IPS DF 6.9 (cell line): Measurements from ENCODE around the gene PBX1.

Experiments used
- DNase-seq: peaks from one replicate; pipeline ENCODE4 v3.0.0-alpha.2; 2013; ENCODE audit warnings: low read depth, low spot score
- H3K27ac ChIP-seq: one replicate; pipeline ENCODE4 v1.5.1; 2013; ENCODE audit warnings: low read length, control low read depth
- H3K27me3 ChIP-seq: 2 replicates; pipeline ENCODE4 v1.6.1; 2013; ENCODE audit warnings: mild to moderate bottlenecking, low read length; ENCODE audit not compliant: control insufficient read depth, insufficient read depth
- H3K36me3 ChIP-seq: 2 replicates; pipeline ENCODE4 v1.6.1; 2013; ENCODE audit warnings: low read length; ENCODE audit not compliant: control insufficient read depth, insufficient read depth
- H3K4me1 ChIP-seq: 2 replicates; pipeline ENCODE4 v1.6.1; 2013; ENCODE audit warnings: low read length; ENCODE audit not compliant: control insufficient read depth, insufficient read depth
- H3K4me3 ChIP-seq: 2 replicates; pipeline ENCODE4 v1.5.1; 2013; ENCODE audit warnings: mild to moderate bottlenecking, low read length
- H3K9me3 ChIP-seq: 2 replicates; pipeline ENCODE4 v1.6.1; 2013; ENCODE audit warnings: low read length, inconsistent platforms; ENCODE audit not compliant: control insufficient read depth, insufficient read depth
- WGBS: extraction: QIAGEN DNeasy Blood & Tissue Kit; methylation state at CpG from one replicate; pipeline ENCODE4 v1.1.7; 2013; ENCODE audit warnings: mixed read lengths, missing lambda C conversion rate; ENCODE audit not compliant: insufficient read length, insufficient coverage; 5-methylcytosine and 5-hydroxymethylcytosine counted together

PBX1 gene

DNA sequence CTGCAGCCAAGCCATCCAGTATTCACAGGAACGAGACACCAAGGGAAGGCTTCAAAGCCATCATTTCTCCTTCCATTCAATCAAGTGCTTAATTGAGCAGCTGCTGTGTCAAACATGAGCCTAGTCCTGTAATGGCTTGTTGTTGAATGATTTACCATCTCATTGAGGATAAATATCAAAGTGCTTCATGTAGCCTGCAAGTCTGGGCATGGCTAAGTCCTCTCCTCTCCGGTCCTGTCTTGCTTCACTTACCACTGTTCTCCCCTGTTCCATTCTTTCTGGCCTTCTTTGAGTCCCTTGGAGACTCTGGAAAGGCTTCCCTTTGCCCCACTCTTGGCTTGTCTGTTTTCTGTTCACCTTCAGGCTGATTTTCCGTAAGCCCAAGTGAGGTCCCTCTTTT is 279.8 kb downstream of the PBX1 start:
- H3K4me3 ChIP-seq: no peak overlapping the region
- 0 out of 2 replicates have a peak, but pooled peaks cover 2% of the 10 kb centered on the region for H3K4me1 ChIP-seq
- no peak for DNase-seq
- H3K9me3 ChIP-seq: no peaks in the 10 kb centered on the region
- H3K36me3 ChIP-seq: no peaks in the 10 kb centered on the region
- WGBS: no CpG with 5 or more reads among the region's 3 CpGs
- no peak overlapping the region for H3K27ac ChIP-seq
- no peaks in the 10 kb centered on the region for H3K27me3 ChIP-seq

DNA sequence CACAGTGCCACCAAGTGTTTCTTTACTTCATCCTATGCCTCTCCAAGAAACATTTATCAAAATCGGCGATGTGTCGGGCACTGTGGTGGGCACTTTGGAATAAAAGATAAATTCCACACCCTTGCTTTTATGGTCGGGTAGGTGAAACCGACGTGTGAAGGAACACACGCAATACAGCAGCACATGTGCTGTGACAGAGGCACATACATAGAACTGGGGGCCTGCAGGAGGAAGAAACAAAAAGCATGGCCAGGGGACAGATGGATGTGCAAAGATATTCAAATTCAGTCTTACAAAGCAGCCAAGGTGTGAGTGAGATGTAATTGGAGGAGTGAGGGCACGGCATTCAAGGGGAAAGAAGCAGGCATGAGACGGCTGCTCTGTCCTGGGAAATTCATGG is 282.0 kb downstream of the PBX1 start:
- no CpG with 5 or more reads among the region's 9 CpGs for WGBS
- H3K9me3 ChIP-seq: no peaks in the 10 kb centered on the region

DNA sequence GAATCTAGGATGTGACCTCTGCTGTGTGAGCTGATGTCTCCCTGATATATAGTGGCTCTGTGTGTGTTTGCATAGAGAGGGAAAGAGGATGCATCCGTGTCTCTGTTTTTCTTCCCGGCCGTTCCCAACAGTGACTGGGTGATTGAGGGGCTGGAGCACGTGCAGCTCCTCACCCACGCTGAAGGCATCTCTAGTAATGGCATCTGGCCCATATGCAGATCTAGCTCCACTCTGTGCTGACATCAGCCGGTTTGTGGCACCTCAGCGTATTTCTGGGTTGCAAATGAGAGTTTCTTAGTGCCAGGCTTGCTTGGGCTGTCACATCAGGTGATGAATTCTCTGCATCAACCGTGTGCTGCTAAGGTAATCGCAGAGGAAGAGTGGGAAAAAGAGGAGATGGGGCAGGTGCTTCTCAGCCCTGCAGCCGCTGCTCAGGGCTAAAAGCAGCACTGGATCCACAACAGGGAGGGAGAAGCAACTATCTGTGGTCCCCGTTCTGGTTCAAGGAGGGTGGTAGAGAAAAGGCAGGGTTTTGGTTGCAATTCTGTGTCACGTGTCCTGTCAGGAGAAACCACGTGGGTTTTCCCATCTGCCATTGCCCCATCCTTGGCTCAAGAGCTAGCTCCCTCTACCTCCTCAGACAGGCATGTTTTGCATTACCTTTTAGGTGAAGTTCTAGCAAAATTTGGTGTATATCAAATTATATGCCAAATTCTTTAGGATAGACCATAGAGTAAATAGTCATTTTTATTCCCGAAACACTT is 282.9 kb downstream of the PBX1 start:
- WGBS: no CpG with 5 or more reads among the region's 14 CpGs
- Histone ChIP-seq H3K4me1 (0 out of 2 replicates have a peak, but pooled peaks cover 2% of the 10 kb centered on the region), H3K36me3 (no peaks in the 10 kb centered on the region), H3K27me3 (no peaks in the 10 kb centered on the region), H3K9me3 (no peaks in the 10 kb centered on the region), H3K4me3 (no peak overlapping the region), H3K27ac (no peak overlapping the region)
- no peak for DNase-seq

More for the DNA sequence above, 282.0 kb downstream of the PBX1 start:
- H3K27ac ChIP-seq: no peak overlapping the region
- no peaks in the 10 kb centered on the region for H3K27me3 ChIP-seq
- no peak overlapping the region for H3K4me3 ChIP-seq
- H3K36me3 ChIP-seq: no peaks in the 10 kb centered on the region
- no peak for DNase-seq
- H3K4me1 ChIP-seq: 0 out of 2 replicates have a peak, but pooled peaks cover 2% of the 10 kb centered on the region

DNA sequence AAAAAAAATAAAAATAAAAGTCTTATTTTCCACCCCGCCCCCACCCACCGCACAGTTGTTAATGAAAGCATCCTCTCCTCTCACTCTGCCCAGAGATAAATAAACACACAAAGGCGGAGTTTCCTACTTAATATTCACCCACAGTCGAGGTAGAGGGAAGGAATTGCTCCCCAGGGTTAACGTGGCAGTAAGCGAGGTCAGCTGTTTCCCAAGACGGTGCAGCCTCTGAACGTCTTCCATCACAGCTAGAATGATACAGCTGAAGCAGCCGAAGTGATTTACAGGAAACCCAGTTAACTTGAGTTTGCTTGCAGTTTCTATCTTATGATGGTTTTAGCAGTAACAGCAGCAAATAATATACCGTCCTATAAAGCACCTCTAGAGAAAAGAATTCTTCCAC is 283.9 kb downstream of the PBX1 start:
- WGBS: no CpG with 5 or more reads among the region's 10 CpGs
- Histone ChIP-seq H3K4me3 (no peak overlapping the region), H3K9me3 (no peaks in the 10 kb centered on the region), H3K27me3 (no peaks in the 10 kb centered on the region), H3K4me1 (0 out of 2 replicates have a peak, but pooled peaks cover 2% of the 10 kb centered on the region), H3K27ac (no peak overlapping the region), H3K36me3 (no peaks in the 10 kb centered on the region)
- DNase-seq: no peak

DNA sequence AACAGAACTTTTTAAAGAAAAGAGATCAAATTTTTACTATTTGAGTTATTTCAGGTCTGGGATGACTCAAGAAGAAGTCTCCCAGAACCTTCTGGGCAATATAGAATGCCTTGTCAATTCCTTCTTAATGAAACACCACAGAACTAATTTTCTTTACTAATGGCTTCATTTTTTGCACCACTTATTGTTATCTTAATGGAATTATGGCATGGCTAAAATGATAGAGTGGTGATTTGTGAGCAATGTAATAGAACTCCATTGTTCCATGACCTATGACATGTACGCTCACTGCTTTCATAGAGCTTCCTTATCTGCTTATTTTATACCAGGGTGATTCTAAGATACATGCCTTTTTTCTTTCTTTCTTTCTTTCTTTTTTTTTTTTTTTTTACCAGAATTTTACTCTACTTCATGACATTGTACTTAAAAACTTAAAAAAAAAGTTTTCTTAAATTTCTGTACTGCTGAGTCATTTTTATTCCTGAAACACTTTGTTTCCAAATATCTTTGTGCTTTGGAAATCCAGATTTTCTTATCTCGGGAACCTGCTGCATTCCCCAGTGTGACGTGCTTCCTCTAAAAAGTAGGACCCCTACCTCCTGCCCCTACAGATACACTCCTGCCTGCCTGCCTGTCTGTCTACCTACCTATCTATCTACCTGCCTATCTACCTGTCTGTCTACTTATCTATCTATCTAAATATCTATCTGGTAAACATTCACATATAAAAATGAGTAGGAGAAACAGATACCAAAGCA is 284.9 kb downstream of the PBX1 start:
- Histone ChIP-seq H3K36me3 (no peaks in the 10 kb centered on the region), H3K4me1 (0 out of 2 replicates have a peak, but pooled peaks cover 2% of the 10 kb centered on the region), H3K27ac (no peak overlapping the region), H3K27me3 (no peaks in the 10 kb centered on the region), H3K4me3 (no peak overlapping the region), H3K9me3 (no peaks in the 10 kb centered on the region)
- DNase-seq: no peak
- WGBS: no CpG with 5 or more reads among the region's 3 CpGs

DNA sequence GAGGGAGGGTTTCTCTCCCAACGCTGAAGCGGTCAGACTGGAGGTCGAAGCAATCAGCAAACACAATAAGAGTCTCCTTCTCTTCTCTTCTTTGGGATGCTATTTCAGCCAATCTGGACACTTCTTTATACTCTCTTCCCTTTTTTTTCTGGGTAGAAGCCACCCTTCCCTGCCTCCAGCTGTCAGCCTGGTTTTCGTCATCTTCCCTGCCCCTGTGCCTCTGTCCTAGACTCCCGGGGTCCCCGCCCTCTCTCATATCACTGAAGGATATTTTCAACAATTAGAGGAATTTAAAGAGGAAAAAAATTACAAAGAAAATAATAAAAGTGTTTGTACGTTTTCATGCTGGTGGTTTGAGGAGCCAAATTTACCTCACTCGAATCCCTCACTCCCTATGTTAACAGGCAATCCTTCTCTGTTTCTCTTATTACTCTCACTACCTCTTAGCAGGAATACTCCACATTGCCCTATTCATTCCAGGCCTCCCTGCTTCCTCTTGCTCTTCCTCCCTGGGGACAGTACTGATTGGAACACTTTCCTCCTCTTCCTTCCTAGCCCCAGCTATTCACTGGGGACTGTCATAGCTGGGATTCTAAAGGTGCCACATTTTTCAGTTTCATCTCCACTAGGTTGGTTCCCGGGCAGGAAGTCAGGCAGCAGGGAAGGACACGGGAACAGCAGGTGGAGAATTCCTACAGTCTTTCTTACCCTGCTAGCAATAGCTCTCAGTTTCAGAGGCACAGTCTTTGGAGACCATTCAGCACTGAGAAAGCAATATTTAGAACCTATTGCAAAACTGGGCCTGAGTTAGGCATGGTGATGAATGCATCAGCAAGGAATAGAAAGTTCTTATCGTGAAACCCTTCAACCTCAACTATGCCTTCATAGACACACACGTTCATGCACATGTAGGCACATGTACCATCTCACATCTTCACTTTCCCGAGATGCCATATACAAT is 288.0 kb downstream of the PBX1 start:
- DNase-seq: no peak
- H3K4me3 ChIP-seq: no peak overlapping the region
- H3K36me3 ChIP-seq: no peaks in the 10 kb centered on the region
- no peaks in the 10 kb centered on the region; the same call in 1 of the 2 replicates for H3K4me1 ChIP-seq
- no peaks in the 10 kb centered on the region for H3K27me3 ChIP-seq
- no CpG with 5 or more reads among the region's 13 CpGs for WGBS
- no peaks in the 10 kb centered on the region for H3K9me3 ChIP-seq
- no peak overlapping the region for H3K27ac ChIP-seq

DNA sequence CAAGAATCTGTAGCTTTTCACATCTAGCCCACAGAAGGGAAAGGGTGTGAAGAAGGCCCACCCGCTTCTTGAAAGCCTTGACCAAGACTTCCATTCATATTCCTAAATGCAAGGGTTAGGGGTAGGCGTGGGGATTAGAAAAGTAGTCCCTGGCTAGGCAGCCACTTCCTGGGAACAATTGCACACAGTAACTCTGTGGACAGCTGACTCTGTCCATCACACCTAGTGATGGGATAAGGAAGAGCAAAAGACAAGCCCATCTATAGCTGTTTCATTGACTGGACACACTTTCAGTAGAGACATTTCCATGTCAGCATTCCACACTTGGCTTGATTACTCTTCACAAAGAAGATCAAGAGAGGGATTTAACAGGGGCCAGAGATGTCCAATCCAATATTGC is 294.2 kb downstream of the PBX1 start:
- Histone ChIP-seq H3K27me3 (no peaks in the 10 kb centered on the region), H3K9me3 (no peaks in the 10 kb centered on the region), H3K4me1 (no peaks in the 10 kb centered on the region; the same call in none of the 2 replicates), H3K27ac (no peak overlapping the region), H3K36me3 (no peaks in the 10 kb centered on the region), H3K4me3 (no peak overlapping the region)
- no CpG with 5 or more reads among the region's 2 CpGs for WGBS
- no peak for DNase-seq

DNA sequence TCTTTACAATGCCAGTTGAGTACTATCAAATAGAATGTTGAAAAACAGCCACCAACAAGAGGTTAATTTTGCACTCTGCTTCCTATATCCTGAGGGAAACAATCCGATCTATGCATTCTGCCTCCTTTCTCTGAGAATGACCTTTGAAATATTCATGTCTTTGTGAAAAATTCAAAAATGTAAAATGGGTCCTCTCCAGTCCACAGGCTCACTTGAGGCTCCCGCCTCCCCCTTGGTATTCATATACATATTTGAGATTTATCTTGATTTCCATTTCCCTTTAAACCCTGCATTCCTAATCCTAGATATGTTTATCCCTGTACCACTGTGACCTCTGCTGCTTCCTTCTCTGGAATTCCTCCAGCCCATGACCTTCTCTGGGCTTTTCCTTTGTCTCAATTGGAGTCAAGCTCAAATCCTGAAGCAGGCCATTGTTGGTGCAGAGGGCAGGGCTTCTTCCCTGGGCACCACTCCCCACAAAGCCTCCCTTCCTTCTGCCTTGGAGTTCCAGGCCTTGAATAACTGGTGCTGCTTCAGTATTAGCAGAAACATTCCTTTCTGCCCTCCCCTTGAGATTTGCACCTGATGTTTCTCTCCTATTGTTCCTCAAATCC is 296.8 kb downstream of the PBX1 start:
- WGBS: no CpG with 5 or more reads among the region's 2 CpGs
- DNase-seq: no peak

DNA sequence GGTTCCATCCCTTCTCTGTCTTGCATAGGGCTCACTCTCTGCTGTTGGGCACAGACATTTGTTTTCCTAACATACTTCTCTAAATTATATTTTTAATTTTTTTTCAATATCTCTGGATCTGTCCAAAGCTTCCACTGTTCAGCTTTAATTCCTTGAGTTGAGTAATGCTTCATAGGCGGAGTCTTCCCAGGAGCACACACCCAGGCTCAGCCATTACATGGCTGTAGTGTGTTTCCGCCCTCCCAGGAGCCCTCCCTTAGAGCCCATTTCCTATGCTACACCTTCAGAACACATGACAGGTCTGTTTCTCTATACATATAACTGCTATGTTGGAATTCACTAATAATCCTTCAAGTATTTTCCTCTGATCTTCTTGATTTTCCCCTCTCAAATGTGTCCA is 297.4 kb downstream of the PBX1 start:
- no CpG with 5 or more reads among the region's 2 CpGs for WGBS
- H3K9me3 ChIP-seq: no peaks in the 10 kb centered on the region

More for the DNA sequence above, 296.8 kb downstream of the PBX1 start:
- no peaks in the 10 kb centered on the region for H3K27me3 ChIP-seq
- H3K27ac ChIP-seq: no peak overlapping the region
- H3K4me1 ChIP-seq: no peaks in the 10 kb centered on the region; the same call in none of the 2 replicates
- no peak overlapping the region for H3K4me3 ChIP-seq
- H3K36me3 ChIP-seq: no peaks in the 10 kb centered on the region
- H3K9me3 ChIP-seq: no peaks in the 10 kb centered on the region

More for the DNA sequence above, 297.4 kb downstream of the PBX1 start:
- no peak for DNase-seq
- H3K27ac ChIP-seq: no peak overlapping the region
- no peaks in the 10 kb centered on the region for H3K27me3 ChIP-seq
- no peak overlapping the region for H3K4me3 ChIP-seq
- no peaks in the 10 kb centered on the region; the same call in none of the 2 replicates for H3K4me1 ChIP-seq
- no peaks in the 10 kb centered on the region for H3K36me3 ChIP-seq
